Measurements from ENCODE around the gene ITGB8. TPM values are rescaled to one million over a fixed set of nuclear protein-coding genes. Genes with fewer than 3 reads are reported as not detected.

The ITGB8 gene
- total and polyA plus RNA-seq, 9 of the 15 experiments (the other 6 are each of a cell fraction or from before 2014, with no cell fraction given), result under 0.01 to 0.03 (median 0.02) TPM; not detected in 6

GRCh38 chr7:20317413-20317812 lies 13.3 kb upstream of the ITGB8 start:
- BruUV-seq (replicated peaks), result no TSS peak
- in situ Hi-C loops (cut with MboI), result no loop called here
- Histone ChIP-seq H3K36me3 (ENCODE audit: control insufficient read depth, insufficient read depth, low read length) (no peaks in the 10 kb centered on the region), H3K9ac (ENCODE audit: insufficient read depth in 1 of 2, low read depth in 2 of 2, low read length in 2 of 2) (no peak overlapping the region), H4K20me1 (replicated peaks; ENCODE audit: control insufficient read depth, insufficient read depth, low read length) (no peaks in the 10 kb centered on the region), H3K4me3 (no peak overlapping the region), H3K9me1 (ENCODE audit: control insufficient read depth, insufficient read depth, low read length) (no peaks in the 10 kb centered on the region), H3K4me2 (ENCODE audit: insufficient read depth, low read length) (no peak overlapping the region), H3K9me3 (replicated peaks; ENCODE audit: control insufficient read depth, insufficient read depth, low read depth, low read length) (no peaks in the 10 kb centered on the region), H3K79me2 (ENCODE audit: control insufficient read depth, insufficient read depth, low read length) (no peaks in the 10 kb centered on the region), H3K27me3 (ENCODE audit: control insufficient read depth in 2 of 2, insufficient read depth in 2 of 2, low read length in 2 of 2) (no peaks in the 10 kb centered on the region), H3K27ac (ENCODE audit: extremely low read depth, low read depth, low read length) (no peak overlapping the region), H3K4me1 (replicated peaks in 1 of 2; ENCODE audit: control insufficient read depth in 2 of 2, insufficient read depth in 2 of 2, low read length in 2 of 2) (no peaks in the 10 kb centered on the region; a peak in 1 of 5 replicates), H2AFZ (ENCODE audit: low read depth, low read length) (0 out of 2 replicates have a peak overlapping the region, but pooled peaks have one; percentile 25)
- DNase-seq (ENCODE audit: extremely low read depth in 1 of 4, low spot score in 3 of 4) (no peak), ATAC-seq (no peak), FAIRE-seq (no peak)
- POLR2A ChIA-PET, result interaction anchor here (1.2 kb wide), 1 partner anchor 87 kb away, joined by 3 read pairs; no protein-coding TSS in a partner anchor
- CTCF ChIA-PET (ENCODE audit: low intra/inter-chr PET ratio), result no interaction called here
- TF ChIP-seq NCOA2 (IDR thresholded peaks at IDR 0.05; ENCODE audit: partially characterized antibody in 2 of 2) (no peak), JUN (IDR thresholded peaks at IDR 0.05; ENCODE audit: borderline replicate concordance, low read depth, low read length) (no peak), JUN (CRISPR knock-in tag; IDR thresholded peaks at IDR 0.05; ENCODE audit: borderline replicate concordance) (no peak), ZNF324 (CRISPR knock-in tag; IDR thresholded peaks at IDR 0.05) (no peak), FOXP4 (CRISPR knock-in tag; IDR thresholded peaks at IDR 0.05; ENCODE audit: borderline replicate concordance) (no peak), NEUROD1 (IDR thresholded peaks at IDR 0.05; ENCODE audit: borderline replicate concordance, low read depth, low read length, partially characterized antibody) (no peak), NFATC3 (IDR thresholded peaks at IDR 0.05) (no peak), ZNF507 (tag; conservative IDR thresholded peaks at IDR 0.05) (no peak), GATA2 (CRISPR knock-in tag; IDR thresholded peaks at IDR 0.05) (no peak), RREB1 (CRISPR knock-in tag; IDR thresholded peaks at IDR 0.05) (no peak), YY1 (IDR thresholded peaks at IDR 0.05; ENCODE audit: borderline replicate concordance in 1 of 3, control insufficient read depth in 1 of 3, extremely low read depth in 1 of 3, insufficient read depth in 3 of 3, insufficient read length in 1 of 3, insufficient replicate concordance in 2 of 3, low read depth in 1 of 3, low read length in 2 of 3) (no peak), ZNF75A (CRISPR knock-in tag; IDR thresholded peaks at IDR 0.05) (no peak)
- intact Hi-C loops (cut with micrococcal nuclease), result no loop called here
